H1 (cell line): ENCODE results near the gene MATR3. TPM values are rescaled to one million over a fixed set of nuclear protein-coding genes. Genes with fewer than 3 reads are reported as not detected.
A peak's percentile ranks its signal among the peaks of the same experiment; 100 is the strongest.

Source experiments
- BRCA1 ChIP-seq: IDR thresholded peaks from 2 replicates; pipeline ENCODE4 v1.6.1; 2012; ENCODE audit warnings: low read depth, low read length, improper control_type of control experiment
- CBX5 ChIP-seq: fragments of 300-800, 300-1000 bp; sonication (generic); IDR thresholded peaks from 2 replicates; pipeline ENCODE4 v1.7.1; 2016; ENCODE audit warnings: antibody characterized with exemption, low read length, low read depth
- CBX8 ChIP-seq: fragments of 300-800, 300-1000 bp; sonication (generic); IDR thresholded peaks from 2 replicates; pipeline ENCODE4 v1.7.1; 2016; ENCODE audit warnings: low read depth, low read length, borderline replicate concordance
- CHD7 ChIP-seq: fragments of 300-600 bp; sonication (generic); IDR thresholded peaks from 2 replicates; pipeline ENCODE4 v1.7.1; 2012; ENCODE audit warnings: low read length, moderate library complexity, mild to moderate bottlenecking, inconsistent platforms; ENCODE audit not compliant: insufficient replicate concordance
- EGR1 ChIP-seq: IDR thresholded peaks from 2 replicates; pipeline ENCODE4 v1.6.1; 2011; ENCODE audit warnings: low read depth, low read length, borderline replicate concordance
- KDM1A ChIP-seq: fragments of 200-600, 300-600 bp; sonication (generic); IDR thresholded peaks from 2 replicates; pipeline ENCODE4 v1.7.1; 2016; ENCODE audit warnings: mild to moderate bottlenecking, low read length, borderline replicate concordance
- NRF1 ChIP-seq: IDR thresholded peaks from 2 replicates; pipeline ENCODE4 v1.6.1; 2011; ENCODE audit warnings: mild to moderate bottlenecking, low read depth, low read length, improper control_type of control experiment
- POU5F1 ChIP-seq: IDR thresholded peaks from 2 replicates; pipeline ENCODE4 v1.6.1; 2011; ENCODE audit warnings: low read depth, mild to moderate bottlenecking, low read length, moderate library complexity
- polyA plus RNA-seq, 7 experiments: library from polyadenylated mRNA; depleted of rRNA in 3 of 7; stranded (reverse) in 5 of 7; unstranded in 2 of 7; fragments of >200 nt in 5 of 7; fragments of 200-250 nt in 2 of 7; gene quantifications; 1 replicate in 5 of 7; 2 replicates in 1 of 7; 4 replicates in 1 of 7; pipeline versions ENCODE4 v1.2.1 to v1.2.3, GENCODE V29; 2011 to 2013; ENCODE audit warnings: missing spikeins in 2 of 7, mixed read lengths in 2 of 7
- total RNA-seq: library from RNA; stranded (reverse); fragmentation: NEBNext Ultra II Directional; extraction: Animal tissue kit (Norgen Biotek cat#: 25700); gene quantifications from 2 replicates; pipeline ENCODE4 v1.2.1, GENCODE V29; 2021
- TF ChIP-seq, protein P1 (sequence below): IDR thresholded peaks from 2 replicates; pipeline ENCODE4 v1.6.1; 2011; ENCODE audit warnings: low read length, improper control_type of control experiment

Gene MATR3
- total and polyA plus RNA-seq, 2 of the 8 experiments (the other 6 are each of a cell fraction or from before 2014, with no cell fraction given), result 116 to 389 TPM

GRCh38 chr5:139341689-139342422 is 48.3 kb downstream of the MATR3 start, which contains the start of gene PAIP2 (continued):
- TF ChIP-seq CHD7 (no peak), BRCA1 (no peak), KDM1A (no peak), POU5F1 (no peak), CBX8 (no peak), NRF1 (peak; percentile 95), CBX5 (no peak), EGR1 (no peak)
- TF ChIP-seq, protein P1, sequence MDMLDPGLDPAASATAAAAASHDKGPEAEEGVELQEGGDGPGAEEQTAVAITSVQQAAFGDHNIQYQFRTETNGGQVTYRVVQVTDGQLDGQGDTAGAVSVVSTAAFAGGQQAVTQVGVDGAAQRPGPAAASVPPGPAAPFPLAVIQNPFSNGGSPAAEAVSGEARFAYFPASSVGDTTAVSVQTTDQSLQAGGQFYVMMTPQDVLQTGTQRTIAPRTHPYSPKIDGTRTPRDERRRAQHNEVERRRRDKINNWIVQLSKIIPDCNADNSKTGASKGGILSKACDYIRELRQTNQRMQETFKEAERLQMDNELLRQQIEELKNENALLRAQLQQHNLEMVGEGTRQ, result peak; percentile 74
